Activated CD8-positive, alpha-beta T cell treated with anti-CD3 and anti-CD28 coated beads for 36 hours (primary cell): Measurements from ENCODE around the gene TMEM182. TPM values are rescaled to one million over a fixed set of nuclear protein-coding genes. Genes with fewer than 3 reads are reported as not detected.

Experiments used
- ATAC-seq: fragments of 200-7000 bp; cut with Tn5 transposase; one replicate; pipeline ENCODE4 v1.10.0; 2021; ENCODE audit warnings: mild to moderate bottlenecking, moderate library complexity
- CTCF ChIA-PET: fragments of 350-600 bp; sonication (Branson Sonifier 250); formaldehyde crosslinking; loops from one replicate; lab custom pipeline; 2021; ENCODE audit warnings: antibody characterized with exemption; lab: Charles Lee
- POLR2A ChIA-PET: fragments of 350-600 bp; sonication (Branson Sonifier 250); formaldehyde crosslinking; loops from one replicate; lab custom pipeline; 2021; ENCODE audit warnings: antibody characterized with exemption; lab: Charles Lee
- DNase-seq: peaks from one replicate; pipeline ENCODE4 v3.0.0-alpha.2; 2020
- H3K27ac Mint-ChIP-seq: one replicate; pipeline ENCODE4 v1.8.0; 2021; ENCODE audit warnings: mild to moderate bottlenecking, mixed read lengths
- H3K27me3 Mint-ChIP-seq: one replicate; pipeline ENCODE4 v1.8.0; 2021; ENCODE audit warnings: mixed read lengths
- H3K36me3 Mint-ChIP-seq: one replicate; pipeline ENCODE4 v1.8.0; 2021; ENCODE audit warnings: low read depth, mixed read lengths
- H3K4me1 Mint-ChIP-seq: one replicate; pipeline ENCODE4 v1.8.0; 2021; ENCODE audit warnings: low read depth, mixed read lengths
- H3K4me3 Mint-ChIP-seq: one replicate; pipeline ENCODE4 v1.8.0; 2021; ENCODE audit warnings: mild to moderate bottlenecking, moderate library complexity, mixed read lengths
- H3K9me3 Mint-ChIP-seq: one replicate; pipeline ENCODE4 v1.8.0; 2021; ENCODE audit warnings: mixed read lengths
- CTCF ChIP-seq: fragments of 200-600 bp; IDR thresholded peaks from one replicate; pipeline ENCODE4 v1.8.0; 2022; ENCODE audit warnings: antibody characterized with exemption, mild to moderate bottlenecking
- intact Hi-C: fragments of 100-400 bp; cut with micrococcal nuclease; formaldehyde crosslinking; loops from one replicate; pipeline ENCODE4 v1.10.0; 2022
- total RNA-seq, 2 experiments: library from RNA; stranded (reverse); gene quantifications; one replicate each; pipeline ENCODE4 v1.2.3, GENCODE V29; 2021

TMEM182 gene
- total RNA-seq, 2 experiments from 2014 or later, result 4.4 to 5.3 TPM

- H3K27me3 Mint-ChIP-seq, result peaks cover 7% of the 10 kb centered on the region
- H3K9me3 Mint-ChIP-seq, result no peaks in the 10 kb centered on the region
- DNase-seq (no peak), ATAC-seq (no peak)
- no peak for TF ChIP-seq CTCF
- H3K36me3 Mint-ChIP-seq, result no peaks in the 10 kb centered on the region
- no peak overlapping the region for H3K27ac Mint-ChIP-seq
- H3K4me1 Mint-ChIP-seq, result no peaks in the 10 kb centered on the region
- ChIA-PET POLR2A (no interaction called here), CTCF (no interaction called here)
- intact Hi-C loops, result no loop called here
- no peak overlapping the region for H3K4me3 Mint-ChIP-seq
Measured at GRCh38 chr2:102843764-102844443, 82.1 kb downstream of the TMEM182 start.

GRCh38 chr2:102844911-102845310 lies 83.1 kb downstream of the TMEM182 start:
- DNase-seq (no peak), ATAC-seq (no peak)
- ChIA-PET CTCF (no interaction called here), POLR2A (no interaction called here)
- Mint-ChIP-seq H3K27ac (no peak overlapping the region), H3K36me3 (no peaks in the 10 kb centered on the region), H3K9me3 (no peaks in the 10 kb centered on the region), H3K27me3 (peaks cover 8% of the 10 kb centered on the region), H3K4me1 (no peaks in the 10 kb centered on the region), H3K4me3 (no peak overlapping the region)
- no peak for TF ChIP-seq CTCF
- intact Hi-C loops, result no loop called here

- Mint-ChIP-seq H3K9me3 (peaks cover 2% of the 10 kb centered on the region), H3K27me3 (peaks cover 8% of the 10 kb centered on the region), H3K27ac (no peak overlapping the region), H3K4me1 (no peaks in the 10 kb centered on the region), H3K36me3 (peaks cover 2% of the 10 kb centered on the region), H3K4me3 (no peak overlapping the region)
- ATAC-seq (no peak), DNase-seq (peak; percentile 9)
- intact Hi-C loops, result no loop called here
- ChIA-PET POLR2A (no interaction called here), CTCF (interaction anchor here (4.5 kb wide), 1 partner anchor 8 kb away, joined by 37 read pairs; no protein-coding TSS in a partner anchor)
- TF ChIP-seq CTCF, result no peak
Measured at GRCh38 chr2:102848366-102848839, 86.6 kb downstream of the TMEM182 start.

- no peak for TF ChIP-seq CTCF
- intact Hi-C loops, result no loop called here
- H3K27ac Mint-ChIP-seq, result no peak overlapping the region
- peaks cover 2% of the 10 kb centered on the region for H3K36me3 Mint-ChIP-seq
- POLR2A ChIA-PET, result no interaction called here
- ATAC-seq (no peak), DNase-seq (no peak)
- H3K4me1 Mint-ChIP-seq, result no peaks in the 10 kb centered on the region
- no peak overlapping the region for H3K4me3 Mint-ChIP-seq
- H3K27me3 Mint-ChIP-seq, result peaks cover 8% of the 10 kb centered on the region
- CTCF ChIA-PET, result interaction anchor here (1.6 to 4.5 kb wide), 2 partner anchors 10 to 45 kb away, joined by 3 to 37 read pairs; no protein-coding TSS in a partner anchor
- peaks cover 4% of the 10 kb centered on the region for H3K9me3 Mint-ChIP-seq
Measured at GRCh38 chr2:102850888-102851287, 89.1 kb downstream of the TMEM182 start.

GRCh38 chr2:102852867-102853266 lies 91.0 kb downstream of the TMEM182 start:
- no peak overlapping the region for H3K27ac Mint-ChIP-seq
- no peak for ATAC-seq
- H3K36me3 Mint-ChIP-seq, result peaks cover 2% of the 10 kb centered on the region
- no peaks in the 10 kb centered on the region for H3K4me1 Mint-ChIP-seq
- POLR2A ChIA-PET, result no interaction called here
- no peak for TF ChIP-seq CTCF
- intact Hi-C loops, result no loop called here
- peaks cover 6% of the 10 kb centered on the region for H3K27me3 Mint-ChIP-seq
- no peak overlapping the region for H3K4me3 Mint-ChIP-seq
- peaks cover 4% of the 10 kb centered on the region for H3K9me3 Mint-ChIP-seq
- CTCF ChIA-PET, result interaction anchor here (4.5 kb wide), 1 partner anchor 12 kb away, joined by 37 read pairs; no protein-coding TSS in a partner anchor
- DNase-seq, result no peak
